GM21381 (cell line): ENCODE measurements around the gene PAK4.

Source experiments
- ATAC-seq: cut with Tn5 transposase; IDR thresholded peaks from one replicate; pipeline ENCODE4 v1.9.1; 2021; ENCODE audit warnings: mild to moderate bottlenecking, moderate library complexity; ENCODE audit not compliant: unreplicated experiment

The PAK4 gene

DNA sequence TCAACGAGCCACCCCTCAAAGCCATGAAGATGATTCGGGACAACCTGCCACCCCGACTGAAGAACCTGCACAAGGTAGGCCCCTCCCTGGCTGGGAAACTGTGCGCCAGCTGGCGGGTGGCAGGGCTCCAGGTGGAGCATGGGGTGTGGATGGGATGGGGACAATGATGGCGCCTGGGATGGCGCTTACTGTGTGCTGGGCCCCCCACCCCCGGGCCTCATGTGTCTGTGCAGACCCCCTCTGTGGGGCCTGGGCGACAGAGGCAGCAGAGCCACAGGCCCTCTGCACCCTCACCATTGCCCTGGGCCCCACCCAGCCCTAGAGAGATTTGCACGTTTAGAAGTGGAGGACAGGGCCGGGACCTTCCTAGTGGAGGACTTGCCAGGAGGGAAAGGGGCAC is 52.1 kb downstream of the PAK4 start:
- no peak for ATAC-seq

GRCh38 chr19:39178296-39179006 is 52.9 kb downstream of the PAK4 start:
- ATAC-seq = no peak

GRCh38 chr19:39179754-39180153 is 54.2 kb downstream of the PAK4 start:
- no peak for ATAC-seq

GRCh38 chr19:39180749-39181148 is 55.2 kb downstream of the PAK4 start:
- no peak for ATAC-seq

DNA sequence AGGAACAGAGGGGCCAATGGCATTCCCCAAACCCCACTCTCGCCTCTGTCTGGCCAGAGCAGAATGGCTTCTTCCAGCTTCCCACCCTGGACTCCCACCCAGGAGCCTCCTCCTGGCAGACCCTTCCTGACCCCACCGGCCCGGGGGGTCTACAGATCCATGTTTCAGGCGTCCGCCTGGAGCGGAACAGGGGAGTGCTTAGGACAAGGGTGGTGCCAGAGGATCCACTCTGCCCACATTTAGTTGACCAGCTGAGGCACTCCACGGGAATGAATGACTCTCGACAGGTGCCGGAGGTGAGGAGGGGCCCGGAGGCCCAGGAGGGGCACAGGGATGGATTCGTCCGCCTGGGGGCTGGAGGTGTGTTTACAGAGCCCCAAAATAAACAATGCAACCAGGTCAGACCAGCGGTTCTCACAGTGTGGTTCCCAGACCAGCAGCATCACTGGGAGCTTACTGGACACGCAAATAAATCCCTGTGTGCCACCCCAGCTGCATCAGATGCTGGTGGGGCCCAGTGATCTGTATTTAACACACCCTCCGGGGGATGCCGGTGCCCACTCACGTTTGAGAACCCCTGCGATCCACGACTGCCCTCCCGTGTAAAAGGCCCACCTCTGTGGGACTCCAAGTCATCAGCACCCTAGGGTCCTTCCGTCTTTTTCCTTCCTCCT is 56.1 kb downstream of the PAK4 start:
- no peak for ATAC-seq

- no peak for ATAC-seq
Measured at GRCh38 chr19:39182174-39182505, 56.6 kb downstream of the PAK4 start.

DNA sequence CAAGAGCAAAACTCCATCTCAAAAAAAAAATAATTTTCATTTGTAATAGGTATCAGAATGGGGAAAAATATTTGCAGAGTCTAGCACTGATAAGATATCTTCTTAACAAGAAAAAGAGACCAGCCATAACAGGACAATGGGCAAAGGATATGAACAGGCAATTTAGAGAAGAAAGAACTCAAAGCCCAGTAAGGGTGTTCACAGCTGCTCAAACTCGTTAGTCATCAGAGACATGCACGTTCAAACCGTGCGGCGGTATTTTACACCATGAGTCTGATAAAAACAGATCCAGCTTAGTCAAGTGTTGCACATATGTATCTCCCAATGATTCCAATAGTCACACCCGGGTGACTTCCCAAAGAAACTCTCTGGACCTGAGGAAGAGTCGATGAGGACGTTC is 57.5 kb downstream of the PAK4 start:
- ATAC-seq = no peak

DNA sequence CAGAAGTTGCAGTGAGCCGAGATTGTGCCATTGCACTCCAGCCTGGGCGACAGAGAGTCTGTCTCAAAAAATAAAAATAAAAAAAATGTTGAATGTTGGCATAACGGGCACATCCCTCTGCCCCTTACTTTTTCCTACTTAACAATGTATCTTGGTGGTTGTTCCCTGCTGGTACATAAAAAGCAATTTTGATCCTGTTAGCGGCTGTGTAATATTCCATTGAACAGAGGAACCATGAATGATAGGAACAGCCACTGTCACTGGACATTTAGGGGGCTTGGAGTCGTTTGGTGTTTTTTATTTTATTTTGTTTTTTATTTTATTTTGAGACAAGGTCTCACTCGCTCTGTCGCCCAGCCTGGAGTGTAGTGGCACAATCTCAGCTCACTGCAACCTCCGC is 60.8 kb downstream of the PAK4 start:
- no peak for ATAC-seq

DNA sequence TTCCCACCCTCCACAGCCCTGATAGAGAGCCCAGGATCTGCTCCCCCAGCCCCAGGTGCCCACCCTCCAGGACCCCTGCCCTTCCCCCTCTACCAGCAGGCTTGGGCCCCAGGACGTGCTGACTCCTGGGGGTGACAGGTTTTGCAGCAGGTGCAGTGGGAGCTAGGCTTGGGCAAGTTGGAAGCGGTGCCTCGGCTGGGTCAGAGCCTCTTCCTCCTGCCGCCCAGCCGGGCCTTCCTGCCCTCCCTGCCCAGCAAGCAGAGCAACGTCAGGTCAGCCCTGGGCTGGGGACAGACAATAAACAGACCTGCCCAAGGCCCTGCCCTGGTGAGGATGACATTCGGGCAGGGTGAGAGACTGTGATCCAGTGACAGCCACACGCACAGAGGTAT is 62.0 kb downstream of the PAK4 start:
- no peak for ATAC-seq

DNA sequence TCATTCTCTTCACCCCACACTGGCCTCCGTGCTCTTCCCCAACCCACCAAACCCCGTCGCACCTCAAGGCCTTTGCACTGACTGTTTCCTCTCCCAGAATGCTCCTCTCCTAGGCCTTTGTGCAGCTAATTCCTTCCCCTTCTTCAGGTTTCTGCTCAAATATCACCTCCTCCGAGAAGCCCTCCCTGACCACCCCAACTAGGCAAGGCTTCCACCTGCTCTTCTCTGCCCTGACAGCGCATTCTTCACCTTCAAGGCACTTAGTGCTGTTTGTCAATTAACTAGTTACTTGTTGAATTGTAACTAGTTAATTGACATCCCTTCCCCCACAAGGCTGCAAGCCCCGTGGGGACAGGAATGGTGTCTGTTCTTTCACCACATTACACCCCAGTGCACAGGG is 63.4 kb downstream of the PAK4 start:
- no peak for ATAC-seq

DNA sequence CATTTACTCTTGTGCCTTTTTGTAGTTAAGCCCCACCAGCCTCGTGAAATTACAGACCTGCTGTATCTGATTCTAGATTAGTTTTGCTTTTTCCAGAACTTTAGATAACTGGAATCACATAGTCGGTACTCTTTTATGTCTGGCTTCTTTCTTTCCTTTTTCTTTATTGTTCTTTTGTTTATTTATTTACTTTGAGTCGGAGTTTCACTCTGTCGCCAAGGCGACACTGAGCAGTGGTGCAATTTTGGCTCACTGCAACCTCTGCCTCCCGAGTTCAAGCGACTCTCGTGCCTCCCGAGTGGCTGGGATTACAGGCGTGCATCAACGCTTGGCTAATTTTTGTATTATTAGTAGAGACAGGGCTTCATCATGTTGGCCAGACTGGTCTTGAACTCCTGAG is 65.2 kb downstream of the PAK4 start:
- ATAC-seq = no peak

DNA sequence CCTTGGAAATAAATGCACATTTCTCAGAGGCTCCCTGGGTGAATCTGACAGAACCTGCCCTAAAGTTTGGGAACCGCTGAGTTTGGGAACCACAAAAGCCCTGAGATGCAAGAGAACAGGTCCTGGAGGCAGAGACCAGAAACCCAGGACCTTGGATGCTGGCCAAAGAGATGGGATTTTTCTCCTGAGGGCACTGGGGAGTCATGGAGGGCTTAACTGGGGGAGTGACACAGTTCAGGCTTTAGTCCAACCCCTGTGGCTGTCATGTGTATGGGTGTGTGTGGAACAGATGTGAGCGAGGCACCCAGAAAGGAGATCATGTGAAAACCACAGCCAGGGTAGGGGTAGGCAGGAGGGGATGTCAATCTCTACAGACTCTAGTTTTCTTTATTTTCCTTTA is 67.3 kb downstream of the PAK4 start:
- ATAC-seq = no peak

DNA sequence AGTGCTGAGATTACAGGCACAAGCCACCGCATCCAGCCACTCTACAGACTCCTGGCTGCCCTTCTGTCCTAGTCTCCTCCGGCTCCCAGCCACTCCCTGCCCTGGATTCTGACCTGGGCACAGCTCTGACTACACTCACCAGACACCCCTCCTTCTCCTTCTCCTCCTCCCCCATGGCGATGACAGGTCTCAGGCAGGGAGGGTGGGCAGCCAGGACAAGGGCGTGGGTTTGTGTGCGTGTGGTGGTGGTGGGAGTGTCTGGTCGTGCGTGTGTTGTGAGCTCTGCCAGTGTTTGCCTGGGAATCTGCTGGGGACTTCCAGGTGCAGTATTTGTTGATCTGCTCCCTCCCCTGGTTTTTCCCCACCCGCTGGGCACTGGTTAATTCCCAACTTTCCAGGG is 68.2 kb downstream of the PAK4 start:
- ATAC-seq = no peak

GRCh38 chr19:39194832-39195542 is 69.4 kb downstream of the PAK4 start:
- ATAC-seq = no peak

DNA sequence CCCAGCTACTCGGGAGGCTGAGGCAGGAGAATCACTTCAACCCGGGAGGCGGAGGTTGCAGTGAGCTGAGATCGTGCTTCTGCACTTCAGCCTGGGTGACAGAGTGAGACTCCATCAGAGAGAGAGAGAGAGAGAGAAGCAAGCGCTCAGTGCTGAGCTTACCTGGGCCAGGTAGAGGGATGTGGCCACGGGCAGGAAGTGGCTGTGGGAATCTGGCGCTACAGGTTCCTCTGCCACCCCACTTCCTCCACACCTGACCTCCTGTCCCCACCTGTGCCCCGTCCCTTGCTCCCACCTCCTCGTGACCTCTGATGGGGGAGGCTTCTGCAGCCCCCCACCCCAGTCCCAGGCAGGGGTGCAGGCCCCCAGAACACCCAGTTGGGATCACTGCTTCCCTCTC is 70.2 kb downstream of the PAK4 start:
- ATAC-seq = no peak

DNA sequence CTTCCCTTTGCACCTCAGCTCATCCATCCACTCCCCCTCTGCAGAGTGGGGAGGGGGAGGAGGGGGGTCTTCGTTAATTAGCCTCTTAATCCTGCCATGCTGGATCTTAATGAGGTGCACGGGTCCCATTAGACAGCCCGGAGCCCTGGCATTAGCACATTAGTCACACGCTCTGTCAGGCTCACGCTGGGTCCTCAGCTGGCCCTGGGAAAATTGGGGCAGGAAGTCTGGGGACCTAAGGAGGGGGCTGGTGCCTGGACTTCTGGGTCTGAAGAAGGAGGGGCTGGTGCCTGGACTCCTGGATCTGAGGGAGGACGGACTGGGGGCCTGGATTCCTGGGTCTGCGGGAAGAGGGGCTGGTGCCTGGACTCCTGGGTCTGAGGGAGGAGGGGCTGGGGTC is 70.7 kb downstream of the PAK4 start:
- ATAC-seq = no peak

GRCh38 chr19:39196860-39197562 is 71.4 kb downstream of the PAK4 start, which contains the start of gene NCCRP1:
Gene NCCRP1, plus strand, starts transcription at chr19:39196964. Its CDS starts 19 bp downstream, at chr19:39196983.
- no peak for ATAC-seq

GRCh38 chr19:39197808-39198207 is 72.2 kb downstream of the PAK4 start:
- ATAC-seq = no peak

DNA sequence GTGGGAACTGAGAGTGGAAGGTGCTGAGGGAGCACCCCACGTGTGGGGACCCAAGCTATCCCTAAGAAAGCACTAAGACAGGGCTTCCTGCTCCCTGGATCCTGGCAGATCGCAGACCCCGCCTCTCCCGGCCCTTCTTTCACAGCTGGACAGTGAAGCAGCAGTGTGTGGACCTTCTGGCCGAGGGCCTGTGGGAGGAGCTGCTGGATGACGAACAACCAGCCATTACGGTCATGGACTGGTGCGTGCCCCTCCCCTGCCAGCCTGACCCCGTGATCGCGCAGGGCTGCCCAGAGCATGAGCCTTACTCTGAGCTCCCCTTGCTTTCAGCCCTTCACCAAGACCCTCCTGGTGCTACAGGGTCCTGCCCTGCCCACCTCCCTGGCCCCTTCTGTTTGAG is 73.4 kb downstream of the PAK4 start:
- no peak for ATAC-seq

- no peak for ATAC-seq
Measured at GRCh38 chr19:39200066-39200802, 74.6 kb downstream of the PAK4 start.

DNA sequence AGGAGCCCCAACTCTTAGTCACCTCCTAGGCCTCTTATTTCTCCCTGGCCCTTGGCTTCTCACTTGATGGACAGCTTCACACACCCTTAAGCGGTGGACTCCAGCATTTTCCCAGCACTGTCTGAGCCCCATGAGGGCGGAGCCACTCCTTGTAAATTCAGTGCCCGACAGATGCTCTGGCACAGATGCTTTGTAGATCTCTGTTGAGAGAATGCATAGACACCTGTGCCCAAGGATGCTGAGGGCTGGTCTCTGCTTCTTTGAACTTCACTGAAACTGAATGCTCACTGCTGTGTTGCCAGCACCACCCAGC is 75.2 kb downstream of the PAK4 start:
- ATAC-seq = no peak
